DLD1 (cell line): Measurements from ENCODE around the gene LRRC25.

Experiments used
- in situ Hi-C: cut with HindIII; loops from 2 replicates; pipeline ENCODE4 v1.10.0; 2017; ENCODE audit warnings: low sequenced_read_pairs

The LRRC25 gene

DNA sequence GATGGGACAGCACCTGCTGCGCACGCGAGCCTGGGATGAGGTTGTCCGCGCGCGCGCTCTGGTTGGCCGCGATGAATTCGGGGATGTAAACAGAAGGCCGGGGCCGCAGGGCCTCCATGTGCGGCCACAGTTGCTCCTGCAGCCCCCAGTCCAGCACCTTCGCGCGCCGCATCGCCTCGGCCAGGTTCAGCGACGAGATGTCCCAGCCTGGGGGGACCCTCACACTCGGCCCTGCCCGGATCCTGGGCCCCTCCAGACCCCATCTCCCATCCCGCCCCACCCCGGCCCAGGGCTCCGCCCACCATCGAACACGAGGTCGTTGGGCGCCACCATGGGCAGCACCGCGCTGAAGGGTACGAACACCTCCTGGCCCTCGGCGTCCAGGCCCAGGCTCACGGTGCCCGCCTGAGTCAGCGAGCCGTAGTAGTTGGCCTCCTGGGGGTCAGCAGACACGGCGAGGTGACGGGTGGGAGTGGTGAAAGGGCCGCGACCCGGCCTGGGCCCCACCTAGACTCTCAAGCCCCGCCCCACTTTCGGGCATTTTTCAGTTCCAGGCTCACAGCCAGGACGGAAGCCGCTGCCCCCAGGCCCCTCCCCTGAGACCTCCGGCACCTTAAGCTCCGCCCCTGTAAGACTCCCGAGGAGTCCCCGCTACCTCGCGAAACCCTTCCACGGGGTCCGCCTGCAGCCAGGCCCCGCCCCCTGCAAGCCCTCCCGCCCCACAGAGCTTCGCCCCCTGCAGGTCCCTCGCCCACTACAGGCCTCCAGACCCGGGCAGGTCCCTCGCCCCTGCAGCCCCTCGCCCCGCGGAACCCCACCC lies 39.5 kb upstream of the LRRC25 start:
- in situ Hi-C loops = no loop called here

DNA sequence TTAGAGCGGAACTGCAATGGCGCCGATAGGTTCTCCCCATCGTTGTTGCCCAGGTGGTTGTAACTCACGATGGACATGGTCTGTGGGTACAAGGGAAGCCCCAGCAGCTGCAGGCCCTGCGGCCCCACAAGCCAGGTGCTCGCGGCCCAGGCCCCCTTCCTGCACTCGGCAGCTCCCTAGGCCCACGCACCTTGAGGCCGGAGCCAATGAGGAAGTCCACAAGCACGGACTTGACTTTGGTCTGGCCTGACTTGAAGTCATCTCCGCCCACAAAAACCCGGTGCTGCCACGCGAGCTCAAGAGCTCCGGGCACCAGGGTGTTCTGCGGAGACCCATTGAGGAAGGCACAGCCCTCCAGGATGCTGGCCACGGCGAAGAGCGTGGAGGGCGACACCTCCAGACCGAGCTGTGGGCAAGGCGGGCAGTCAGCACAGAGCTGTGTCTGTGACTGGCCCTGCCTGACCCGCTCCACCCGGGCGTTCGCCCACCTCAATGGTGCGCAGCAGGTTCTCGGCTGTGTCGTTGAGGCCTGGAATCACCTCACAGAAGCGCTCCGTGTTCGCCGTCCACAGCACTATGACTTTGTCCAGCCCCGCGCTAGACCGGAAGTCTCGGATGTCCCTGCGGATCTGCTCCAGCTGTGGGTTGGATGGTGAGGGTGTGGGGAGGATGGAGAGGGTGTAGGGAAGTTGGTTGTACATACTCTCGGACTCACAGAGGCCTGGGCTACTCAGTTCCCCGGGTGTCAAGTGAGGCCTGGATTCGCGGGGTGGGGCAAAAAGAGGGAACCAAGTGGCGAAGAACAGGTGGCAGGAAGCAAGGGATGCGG lies 38.6 kb upstream of the LRRC25 start:
- in situ Hi-C loops = no loop called here

DNA sequence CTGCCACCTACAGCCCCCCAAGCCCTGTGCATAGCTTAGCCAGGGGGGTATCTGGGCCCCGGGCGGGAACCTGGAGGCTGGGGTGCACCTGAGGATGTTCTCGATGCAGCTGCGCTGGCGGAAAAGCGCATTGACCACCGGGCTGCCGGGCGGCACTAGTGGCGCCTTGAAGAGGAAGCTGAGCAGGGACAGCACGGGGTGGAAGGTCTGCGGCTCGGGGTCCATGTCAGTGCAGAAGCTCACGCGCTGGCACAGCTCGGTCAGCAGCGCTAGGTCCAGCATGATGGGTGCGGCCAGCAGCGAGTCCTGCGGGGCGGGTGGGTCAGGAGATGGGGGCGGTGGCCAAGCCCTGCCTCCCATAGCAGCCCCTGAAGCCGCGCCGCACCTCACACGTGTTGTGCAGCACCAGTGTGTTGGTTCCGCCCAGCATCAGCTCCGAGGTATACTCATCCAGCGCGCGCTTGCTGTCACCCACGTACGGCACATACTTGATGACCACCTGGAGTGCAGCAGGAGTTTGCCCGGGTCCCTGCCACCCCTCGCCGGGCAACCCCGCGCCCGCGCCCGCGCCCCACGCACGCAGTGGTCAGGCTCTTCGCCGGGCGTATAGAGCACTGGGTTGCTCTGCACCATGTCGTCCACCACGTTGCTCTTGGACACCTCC lies 37.9 kb upstream of the LRRC25 start:
- in situ Hi-C loops = no loop called here

DNA sequence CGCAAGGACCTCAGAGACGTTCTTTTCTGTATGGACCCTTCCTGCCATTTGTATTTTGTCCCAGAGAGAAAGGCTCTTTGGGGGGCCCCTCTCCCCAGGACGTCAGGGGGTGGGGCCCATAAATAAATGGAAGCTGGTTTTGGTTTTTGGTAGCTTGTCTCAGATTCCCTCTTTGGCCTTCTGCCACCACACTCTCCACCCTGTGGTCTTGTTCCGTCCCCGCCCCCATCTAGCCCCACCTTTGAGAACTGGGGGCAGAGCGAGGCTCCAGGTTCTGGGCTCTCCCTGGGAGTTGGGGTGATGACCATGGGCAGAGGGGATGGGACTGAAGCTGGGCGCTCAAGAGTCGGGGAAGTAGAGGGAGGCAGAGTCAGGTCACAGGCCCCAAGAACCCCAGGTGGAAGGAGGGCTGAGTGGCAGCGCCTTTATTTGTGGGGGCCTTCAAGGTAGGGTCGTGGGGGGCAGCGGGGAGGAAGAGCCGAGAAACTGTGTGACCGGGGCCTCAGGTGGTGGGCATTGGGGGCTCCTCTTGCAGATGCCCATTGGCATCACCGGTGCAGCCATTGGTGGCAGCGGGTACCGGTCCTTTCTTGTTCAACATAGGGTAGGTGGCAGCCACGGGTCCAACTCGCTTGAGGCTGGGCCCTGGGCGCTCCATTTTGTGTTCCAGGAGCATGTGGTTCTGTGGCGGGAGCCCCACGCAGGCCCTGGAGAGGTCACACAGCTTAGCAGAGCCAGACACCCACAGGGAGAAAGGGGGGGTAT lies 37.2 kb upstream of the LRRC25 start:
- in situ Hi-C loops = no loop called here

GRCh38 chr19:18433735-18434398 lies 36.4 kb upstream of the LRRC25 start:
- in situ Hi-C loops = no loop called here

DNA sequence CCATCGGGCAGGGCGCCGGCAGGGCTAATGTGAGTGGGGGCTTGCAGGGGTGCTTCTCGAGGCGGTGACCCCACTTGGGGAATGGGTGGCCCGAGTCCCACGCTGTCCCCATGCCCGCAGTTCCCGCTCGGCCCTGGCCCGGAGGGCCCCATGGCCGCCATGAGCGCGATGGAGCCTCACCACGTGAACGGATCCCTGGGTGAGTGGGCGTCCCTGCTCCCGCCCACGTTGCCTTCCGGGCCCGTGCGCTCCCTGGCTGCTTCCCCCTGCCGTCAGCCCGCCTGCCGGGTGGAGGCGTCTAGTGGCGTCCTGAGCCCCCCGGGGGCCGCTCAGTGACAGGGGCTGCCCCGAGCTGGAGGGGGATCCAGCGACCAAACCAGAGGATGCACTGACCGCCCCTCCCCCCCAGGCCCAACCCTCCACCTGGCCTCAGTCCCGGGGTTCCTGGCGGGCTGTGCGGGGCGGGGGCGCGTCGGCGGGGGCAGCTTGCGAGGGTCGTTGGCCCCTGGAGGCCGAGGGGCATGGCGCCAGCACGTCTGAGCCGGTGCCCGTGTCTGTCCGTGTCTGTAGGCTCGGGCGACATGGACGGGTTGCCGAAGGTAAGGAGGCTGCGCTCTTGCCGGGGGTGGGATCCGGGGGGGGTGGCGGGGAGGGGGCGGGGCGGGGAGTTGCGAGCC lies 35.7 kb upstream of the LRRC25 start:
- in situ Hi-C loops = no loop called here

GRCh38 chr19:18432275-18433014 lies 35.0 kb upstream of the LRRC25 start:
- in situ Hi-C loops = no loop called here

DNA sequence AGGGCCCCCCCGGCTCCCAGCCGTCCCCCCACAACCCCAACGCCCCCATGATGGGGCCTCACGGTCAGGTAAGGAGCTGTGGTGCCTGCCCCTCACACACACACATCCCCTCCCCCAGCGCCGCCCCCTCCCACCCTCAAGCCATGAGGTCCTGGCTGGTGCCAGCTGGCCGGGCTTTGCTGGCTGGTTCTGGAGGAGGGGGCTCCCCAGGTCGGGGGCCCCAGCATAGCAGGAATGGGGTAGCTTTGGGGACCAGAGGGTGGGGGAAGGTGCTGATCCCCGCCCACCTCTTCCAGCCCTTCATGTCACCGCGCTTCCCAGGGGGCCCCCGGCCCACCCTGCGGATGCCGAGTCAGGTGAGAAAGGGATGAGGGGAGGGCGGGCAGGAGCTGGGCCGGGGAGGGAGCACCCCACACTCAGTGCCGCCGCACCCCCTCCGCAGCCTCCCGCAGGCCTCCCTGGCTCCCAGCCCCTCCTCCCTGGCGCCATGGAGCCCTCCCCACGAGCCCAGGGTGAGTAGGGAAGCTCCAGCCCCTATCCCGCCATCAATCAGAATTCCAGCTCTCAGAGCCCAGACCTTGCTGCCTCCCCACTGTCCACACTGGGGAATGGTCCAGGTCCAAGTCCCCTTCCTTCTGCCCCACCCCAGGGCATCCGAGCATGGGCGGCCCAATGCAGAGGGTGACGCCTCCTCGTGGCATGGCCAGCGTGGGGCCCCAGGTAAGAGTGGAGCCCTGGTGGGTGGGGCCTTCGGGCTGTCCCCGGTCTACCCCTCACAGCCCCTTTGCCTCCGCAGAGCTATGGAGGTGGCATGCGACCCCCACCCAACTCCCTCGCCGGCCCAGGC lies 34.2 kb upstream of the LRRC25 start:
- in situ Hi-C loops = no loop called here

DNA sequence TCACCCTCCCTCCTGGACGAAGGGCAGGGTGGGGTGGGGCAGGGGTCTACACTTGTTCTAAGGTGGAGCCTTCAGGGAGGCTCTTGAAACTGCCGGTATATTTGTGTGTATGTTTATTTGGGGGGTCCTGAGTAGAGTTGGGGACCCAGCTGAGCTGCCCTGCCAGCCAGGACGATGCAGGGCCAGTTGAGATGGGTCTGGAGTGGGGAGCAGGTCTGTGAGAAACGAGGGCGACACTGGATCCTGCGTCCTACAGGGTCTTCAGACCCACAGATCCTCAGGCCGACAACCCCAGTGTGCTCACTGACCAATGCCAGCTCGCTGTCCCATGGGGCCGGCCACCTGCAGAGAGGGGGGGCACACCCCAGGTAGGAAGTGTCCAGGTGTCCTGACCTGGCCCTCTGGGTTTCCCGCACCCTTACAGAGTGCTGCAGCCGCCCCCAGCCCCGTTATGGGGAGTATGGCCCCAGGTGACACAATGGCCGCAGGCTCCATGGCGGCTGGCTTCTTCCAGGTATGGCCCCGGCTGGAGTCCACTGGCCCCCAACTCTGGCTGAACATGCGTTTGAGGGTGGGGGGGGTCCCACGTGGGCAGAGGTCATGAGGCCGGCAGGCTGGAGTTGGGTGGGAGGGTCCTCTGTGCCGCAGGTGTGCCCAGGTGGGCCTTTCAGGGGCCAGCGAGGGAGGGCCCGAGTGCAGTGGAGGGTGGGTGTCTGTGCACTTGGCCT lies 33.2 kb upstream of the LRRC25 start:
- in situ Hi-C loops = no loop called here

DNA sequence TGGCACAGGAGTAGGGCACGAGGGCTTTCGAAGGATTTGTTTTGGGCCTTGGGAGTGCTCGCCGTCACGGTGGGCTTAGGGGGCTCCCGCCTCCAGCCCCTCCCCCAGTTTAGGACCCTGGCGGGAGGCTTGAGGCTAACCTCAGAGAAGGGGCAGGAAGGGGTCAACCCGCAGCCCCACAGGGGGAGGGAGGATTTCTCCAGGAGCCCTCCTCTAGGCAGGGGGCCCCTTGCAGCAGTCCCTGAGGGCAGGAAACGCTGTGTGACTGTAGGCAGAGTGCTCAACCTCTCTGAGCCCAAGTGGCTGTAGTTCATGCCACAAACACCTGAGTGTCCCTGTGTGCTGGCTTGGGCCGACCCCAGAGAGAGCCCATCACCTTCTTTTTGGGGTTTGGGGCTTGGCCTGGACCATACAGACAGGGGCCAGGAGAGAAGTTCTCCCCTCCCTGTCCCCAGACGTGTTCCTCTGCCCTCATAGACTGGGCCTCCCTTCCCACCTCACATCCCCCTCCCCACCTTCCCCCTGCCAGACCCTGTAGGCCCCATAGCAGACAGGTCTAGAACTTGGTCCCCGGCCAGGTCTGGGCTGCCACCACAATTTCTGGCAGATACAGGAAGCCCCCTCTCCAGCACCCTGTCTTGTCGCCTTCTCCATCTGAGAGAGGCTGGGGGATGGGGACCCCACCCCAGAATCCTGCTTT lies 32.4 kb upstream of the LRRC25 start:
- in situ Hi-C loops = no loop called here

DNA sequence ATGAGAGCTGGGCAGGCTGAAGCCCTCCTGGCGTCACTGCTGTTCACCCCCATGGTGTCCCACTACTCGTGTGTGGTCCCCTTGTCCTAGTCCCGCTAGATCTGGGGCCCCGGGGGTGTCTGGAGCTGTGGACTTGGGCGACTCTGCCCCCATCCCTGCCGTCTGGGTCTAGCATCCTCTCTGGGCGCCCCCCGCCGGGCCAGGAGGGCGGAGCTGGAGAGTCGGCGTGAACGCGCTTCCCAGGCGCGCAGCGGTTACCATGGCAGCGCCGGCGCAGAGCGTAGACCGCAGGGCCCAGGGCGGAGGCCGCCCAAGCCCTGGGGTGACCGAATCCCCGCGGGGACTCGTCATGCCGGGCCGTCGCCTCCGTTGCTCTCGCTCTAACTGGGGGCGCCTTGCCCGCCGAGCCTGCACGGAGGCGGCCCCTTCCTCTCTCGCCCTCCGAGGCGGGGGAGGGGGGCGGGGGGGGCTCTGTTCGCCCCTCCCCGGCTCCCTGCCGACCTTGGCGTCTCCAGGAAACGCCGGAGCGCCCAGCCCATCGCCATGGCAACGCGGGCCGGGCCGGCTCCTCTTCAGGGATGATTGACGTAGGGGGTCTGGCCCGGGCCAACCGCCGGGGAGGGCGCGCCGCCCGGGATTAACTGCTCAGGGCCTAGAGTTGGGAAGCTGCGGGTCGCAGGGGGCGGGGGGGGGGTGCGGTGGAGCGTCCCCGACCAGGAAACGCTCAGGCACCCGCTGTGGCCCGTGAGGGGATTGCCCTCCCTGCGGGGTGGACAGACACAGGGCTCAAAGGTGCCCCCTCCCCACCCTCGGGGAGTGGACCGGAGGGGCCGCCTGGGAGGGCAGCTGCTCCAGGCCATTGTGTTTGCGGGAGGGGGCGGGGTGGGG lies 31.6 kb upstream of the LRRC25 start:
- in situ Hi-C loops = no loop called here

- in situ Hi-C loops = no loop called here
These were observed 30.9 kb upstream of the LRRC25 start for GRCh38 chr19:18428173-18428786.

- in situ Hi-C loops = no loop called here
These were observed 30.3 kb upstream of the LRRC25 start for GRCh38 chr19:18427743-18428113.

DNA sequence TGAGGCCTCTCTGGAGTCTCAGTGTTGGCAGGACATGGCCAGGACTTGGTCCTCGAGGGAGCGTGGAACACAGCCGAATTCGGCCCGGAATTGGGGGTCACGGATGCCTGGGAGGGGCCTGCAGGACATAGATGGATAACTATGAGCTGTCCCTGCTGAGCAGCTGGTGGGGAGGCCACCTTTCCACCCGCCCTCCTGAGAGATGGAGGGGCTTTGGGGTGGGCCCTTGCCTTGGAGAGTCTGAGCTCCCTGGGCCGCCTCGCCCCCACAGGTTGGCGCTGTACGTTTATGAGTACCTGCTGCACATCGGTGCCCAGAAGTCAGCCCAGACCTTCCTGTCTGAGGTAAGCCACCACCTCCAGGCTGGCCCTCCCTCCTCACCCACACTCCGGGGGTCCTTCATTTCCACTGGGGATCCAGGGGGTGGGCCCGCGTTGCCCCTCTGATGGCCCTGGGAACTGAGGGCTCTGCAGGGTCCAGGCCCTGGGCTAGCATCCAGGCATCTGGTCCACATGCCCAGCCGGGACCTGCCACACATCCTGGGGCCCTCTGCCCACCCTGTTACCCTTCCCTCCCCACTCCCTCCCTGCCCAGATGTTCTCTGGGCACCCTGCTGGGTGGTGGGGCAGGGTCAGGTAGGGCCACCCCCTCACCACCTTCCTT lies 29.8 kb upstream of the LRRC25 start:
- in situ Hi-C loops = no loop called here

DNA sequence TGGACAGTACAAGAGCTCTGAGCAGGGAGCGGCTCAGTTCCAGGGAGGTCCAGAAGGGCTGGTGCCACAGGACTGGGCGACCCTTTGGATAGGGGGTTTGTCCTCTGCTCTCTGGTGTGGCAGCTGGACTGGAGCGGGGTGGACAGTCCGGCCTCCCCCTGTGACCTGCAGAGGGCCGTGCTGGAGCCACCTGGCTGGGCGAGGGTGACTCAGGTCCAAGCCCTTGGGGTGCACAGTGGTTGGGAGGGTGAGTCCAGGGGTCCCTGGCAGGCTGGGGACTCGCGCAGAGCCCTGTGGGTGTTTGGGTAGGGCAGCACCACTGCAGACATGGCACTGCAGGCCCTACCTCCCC lies 29.0 kb upstream of the LRRC25 start:
- in situ Hi-C loops = no loop called here
